HG02884 (cell line): ENCODE results near the gene DAB1.

Experiments
- ATAC-seq: cut with Tn5 transposase; IDR thresholded peaks from one replicate; pipeline ENCODE4 v1.9.1; 2021; ENCODE audit warnings: mild to moderate bottlenecking, moderate library complexity; ENCODE audit not compliant: unreplicated experiment

DAB1 gene

DNA sequence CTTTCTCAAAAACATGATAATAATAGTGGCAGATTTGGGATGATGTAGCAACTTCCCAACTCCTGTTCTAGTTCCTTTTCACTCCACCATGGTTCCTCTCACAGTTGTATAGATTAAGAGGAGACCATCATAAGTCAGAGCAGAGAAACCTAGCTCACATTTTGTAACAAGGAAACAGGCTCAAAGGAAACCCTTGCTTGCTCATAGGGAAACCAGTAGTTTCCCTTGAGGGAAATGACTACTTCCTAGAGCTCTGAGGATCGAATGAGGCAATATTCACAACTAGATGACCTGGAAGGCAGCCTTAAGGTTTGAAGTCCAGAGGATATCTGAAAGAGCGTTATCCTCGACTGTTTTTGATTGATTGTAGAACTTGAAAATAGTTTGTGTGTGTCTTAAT is 382.0 kb downstream of the DAB1 start:
- no peak for ATAC-seq

DNA sequence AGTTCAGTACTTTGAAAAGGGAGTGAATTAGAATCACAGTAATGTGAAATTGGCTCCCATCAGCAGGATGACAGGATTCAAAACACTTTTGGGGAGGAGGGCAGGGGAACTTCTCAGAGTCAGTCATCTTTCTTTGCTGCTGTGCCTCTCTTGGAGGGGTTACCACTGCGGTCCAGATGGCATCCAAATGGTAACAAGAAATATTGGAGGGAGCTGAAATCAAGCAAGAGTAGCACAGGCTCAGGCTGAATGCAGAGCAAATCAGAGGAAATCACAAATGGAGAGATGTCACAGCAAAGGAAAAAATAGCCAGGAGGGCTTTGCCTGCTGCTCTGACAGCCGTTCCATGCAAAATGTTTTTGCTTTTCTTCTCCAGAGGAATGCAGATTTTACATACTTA is 383.0 kb downstream of the DAB1 start:
- ATAC-seq = no peak

DNA sequence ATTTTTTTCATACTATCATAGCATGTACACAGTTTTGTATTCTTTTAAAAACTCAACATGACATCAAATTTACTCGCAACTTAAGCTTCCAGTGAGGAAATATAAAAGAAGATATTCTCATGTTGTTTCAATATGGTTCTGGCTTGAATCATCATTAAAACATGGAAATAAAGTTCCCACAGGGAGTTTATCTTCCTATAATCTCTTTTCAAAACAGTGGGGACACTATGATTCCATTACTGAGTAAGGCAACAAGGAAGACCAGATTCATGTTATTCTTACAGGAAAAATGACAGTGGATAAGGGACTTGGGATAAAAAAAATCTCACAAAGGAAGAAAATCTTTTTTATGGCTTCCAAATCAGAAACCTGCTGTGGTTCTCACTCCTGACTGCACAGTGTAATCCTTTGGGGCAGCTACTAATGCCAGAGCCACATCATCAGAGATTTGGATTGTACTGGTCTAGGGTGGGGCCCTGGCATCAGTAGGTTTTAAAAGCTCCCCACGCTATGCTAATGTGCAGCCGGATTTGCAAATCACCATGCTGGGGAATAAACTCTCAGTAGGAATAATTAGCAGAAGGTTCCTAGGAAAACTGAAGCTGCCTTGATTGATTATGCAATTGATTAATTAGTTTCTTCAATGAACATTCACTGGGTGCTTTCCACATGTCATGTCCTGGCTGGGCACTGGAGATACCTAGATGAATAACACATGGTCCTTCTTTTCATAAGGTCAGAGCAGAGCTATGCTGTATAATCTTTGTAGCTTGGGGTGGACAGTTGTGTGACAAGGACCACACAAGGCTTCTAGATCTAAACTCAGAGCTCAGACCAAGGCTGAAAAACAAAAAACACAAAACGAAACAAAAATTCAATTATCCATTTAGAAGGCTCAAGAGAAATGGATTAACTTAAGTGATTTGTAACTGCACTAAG is 386.9 kb downstream of the DAB1 start:
- no peak for ATAC-seq

DNA sequence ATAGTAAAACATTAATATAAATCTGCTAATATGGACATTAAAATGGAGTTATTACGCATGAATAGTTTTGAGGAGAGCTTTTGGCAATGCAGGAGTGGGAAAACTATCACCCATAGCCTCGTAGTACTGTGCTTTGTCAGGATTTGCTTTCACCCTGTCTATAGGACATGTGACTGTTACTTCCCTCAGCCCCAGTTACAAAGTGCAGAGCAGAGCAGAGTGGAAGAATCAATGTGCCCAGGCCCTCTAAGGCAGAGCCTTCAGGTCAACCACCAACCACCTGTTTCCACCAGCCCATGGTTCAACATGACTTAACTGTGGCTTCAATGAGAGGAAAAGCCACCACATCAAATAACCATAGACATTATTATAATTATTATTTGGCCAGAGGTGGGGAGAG is 389.1 kb downstream of the DAB1 start:
- no peak for ATAC-seq

DNA sequence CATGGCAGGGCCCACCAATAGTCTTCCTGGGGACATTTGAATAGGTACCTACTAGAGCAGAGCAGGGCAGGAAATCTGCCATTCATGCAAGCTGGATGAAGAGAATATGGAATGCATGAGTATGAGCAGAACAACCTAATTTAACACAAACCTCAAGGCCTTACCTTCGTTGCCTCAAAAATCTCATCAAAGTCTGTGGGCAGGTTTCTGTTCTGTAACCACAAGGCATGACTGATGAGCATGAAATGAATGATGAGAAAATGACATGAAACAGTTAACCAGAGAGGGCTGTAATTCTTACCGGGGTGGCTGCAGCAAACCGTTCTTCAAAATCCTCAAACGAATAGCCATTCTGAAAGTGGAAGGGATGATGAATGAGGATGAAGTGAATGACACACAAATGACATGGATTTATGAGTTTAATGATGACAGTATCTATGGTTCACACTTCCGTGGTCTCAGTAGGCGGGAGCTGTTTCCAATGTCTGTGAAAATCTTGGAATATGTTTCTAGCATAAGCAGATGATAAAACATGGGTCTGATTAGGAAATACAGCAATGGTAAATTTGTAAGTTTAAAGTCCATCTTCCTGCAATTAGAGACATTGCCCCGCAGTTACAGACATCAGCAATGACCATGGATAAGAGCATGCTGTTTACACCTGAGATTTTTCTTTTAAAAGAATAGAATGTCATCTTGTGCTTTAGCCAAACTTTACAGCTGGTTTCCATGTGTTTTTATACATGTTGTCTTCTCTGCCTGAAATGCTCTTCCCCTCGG is 390.4 kb downstream of the DAB1 start:
- ATAC-seq = no peak

DNA sequence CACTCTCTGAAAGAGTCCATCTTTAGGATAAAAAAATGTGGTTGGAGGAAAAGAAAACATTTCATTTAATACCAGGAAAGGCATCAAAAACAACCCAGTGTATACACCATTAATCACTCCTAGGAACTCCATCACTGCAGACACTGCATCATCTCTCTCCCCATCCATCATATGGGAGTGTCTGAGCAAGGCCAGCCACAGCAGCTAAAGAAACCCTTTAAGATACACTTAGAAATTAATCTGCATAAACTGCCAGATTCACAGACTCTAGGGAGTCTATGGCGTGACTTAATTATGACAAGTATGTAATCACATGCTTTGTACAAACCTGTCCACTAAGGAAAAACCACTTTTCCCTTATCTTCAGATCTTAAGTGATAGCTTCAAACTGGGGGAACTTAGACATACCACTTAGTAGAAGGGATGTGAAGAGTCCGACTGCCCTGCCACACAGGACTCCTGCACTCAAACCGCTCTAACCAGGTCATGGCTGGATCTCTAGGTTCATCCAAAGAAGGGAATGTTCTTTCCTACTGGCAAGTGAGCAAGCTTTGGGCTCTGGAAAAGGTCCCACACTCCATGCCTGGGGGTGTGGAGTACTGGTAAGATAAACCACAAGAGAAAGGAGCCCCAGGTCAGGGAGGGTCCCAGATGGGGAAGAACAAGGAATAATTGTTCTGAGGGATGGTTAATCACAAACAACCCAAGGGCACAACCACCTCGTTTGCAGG is 397.1 kb downstream of the DAB1 start:
- no peak for ATAC-seq

DNA sequence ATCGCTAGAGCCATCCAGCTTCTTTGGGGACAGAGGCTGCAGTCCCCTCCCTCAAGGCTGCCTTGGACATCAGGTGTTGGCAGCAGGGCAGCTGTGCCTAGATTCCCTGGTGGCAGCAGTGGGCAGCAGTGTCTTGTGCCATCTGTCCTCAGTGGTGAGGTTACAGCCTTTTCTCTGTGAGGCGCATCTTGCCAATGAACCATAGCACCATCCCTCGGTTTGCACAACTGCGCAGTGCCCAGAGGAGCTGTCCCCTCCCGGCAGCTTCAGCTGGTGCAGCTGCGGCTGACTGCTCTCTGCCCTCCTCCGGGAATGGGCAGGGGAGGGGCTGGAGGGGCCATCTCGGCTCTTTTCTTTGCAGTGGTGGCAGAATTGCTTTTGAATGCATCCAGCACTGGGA is 399.0 kb downstream of the DAB1 start:
- no peak for ATAC-seq

DNA sequence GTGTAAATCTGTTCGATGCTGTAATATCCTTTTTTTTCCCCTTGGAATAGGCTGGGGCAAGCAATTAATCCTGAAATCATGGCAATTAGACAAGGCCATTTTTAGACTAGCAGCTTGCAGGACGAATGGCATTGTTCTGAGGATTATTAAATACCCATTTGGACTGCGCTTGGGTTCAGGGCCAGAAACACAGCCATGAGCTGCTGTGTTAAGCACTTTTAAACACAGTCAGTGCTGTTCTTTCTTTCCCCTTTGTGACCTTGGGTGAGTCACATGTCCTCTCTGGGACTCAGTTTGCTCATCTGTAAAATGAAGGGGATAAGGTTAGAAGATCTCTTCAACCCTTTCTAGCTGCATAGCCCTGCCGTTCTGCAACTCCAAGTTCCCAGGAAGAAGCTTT is 399.4 kb downstream of the DAB1 start:
- ATAC-seq = no peak

DNA sequence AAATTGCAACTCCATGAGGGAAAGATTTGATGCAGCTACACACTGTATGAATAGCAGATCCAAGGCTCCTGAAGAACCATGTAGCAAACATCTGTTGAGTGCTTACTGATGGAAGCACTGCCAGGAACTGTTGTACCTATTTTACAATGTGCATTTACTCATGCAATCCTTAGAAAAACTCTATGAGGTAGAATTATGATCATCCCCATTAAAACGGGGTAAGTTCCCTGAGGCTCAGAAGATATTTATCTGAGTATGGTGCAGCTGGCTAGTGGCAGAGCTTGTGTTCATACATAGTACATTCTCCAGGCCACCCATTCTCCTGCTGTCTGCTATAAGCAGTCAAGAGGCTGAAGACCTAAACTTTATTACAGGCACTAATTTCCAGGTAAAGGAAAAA is 403.6 kb downstream of the DAB1 start:
- ATAC-seq = no peak

DNA sequence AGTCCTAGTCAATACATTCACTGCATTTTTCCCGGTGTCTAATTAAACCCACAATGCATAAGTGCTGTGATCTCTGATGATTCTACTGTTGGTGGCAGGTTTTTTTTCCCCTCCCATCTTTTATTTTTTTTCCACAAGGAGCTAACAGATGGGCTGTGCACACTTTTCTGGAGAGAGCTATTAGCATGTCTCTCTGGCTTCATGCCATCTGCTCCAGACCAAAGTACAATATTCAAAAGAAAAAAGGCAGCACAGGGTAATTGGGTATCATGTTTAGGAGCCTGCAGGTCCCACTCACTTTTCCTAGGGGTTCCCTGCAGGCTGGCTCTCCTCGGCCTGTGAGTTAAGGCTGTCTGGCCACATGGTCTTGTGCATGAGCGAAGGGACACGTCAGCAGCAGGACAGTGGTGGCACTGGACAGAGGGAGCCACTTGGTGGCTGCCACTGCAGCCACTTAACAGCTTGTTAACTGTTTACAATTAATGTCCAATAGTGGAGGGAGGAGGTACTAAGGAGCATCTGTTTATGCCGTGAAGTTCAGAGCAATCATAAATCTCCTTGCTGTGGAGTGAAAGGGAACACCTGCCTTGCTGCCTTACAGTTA is 404.5 kb downstream of the DAB1 start:
- ATAC-seq = no peak

DNA sequence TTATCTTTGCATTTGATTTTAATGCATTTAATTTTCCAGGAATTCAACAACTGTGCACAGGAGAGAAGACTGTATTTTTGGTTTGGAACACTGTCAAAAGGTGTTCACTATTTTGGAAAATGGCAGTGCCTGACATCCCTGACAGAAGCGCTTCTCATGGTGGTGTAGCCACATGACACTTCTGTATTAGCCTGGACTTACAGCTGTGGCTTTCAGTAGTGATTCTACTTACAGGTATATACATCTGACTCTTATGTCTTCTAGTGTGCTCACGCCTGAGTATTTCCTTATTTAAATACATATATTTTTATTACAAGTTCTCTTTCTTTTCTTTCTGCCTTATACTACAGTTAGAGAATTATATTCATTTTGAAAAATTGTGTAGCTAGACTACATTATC is 405.7 kb downstream of the DAB1 start:
- ATAC-seq = no peak

DNA sequence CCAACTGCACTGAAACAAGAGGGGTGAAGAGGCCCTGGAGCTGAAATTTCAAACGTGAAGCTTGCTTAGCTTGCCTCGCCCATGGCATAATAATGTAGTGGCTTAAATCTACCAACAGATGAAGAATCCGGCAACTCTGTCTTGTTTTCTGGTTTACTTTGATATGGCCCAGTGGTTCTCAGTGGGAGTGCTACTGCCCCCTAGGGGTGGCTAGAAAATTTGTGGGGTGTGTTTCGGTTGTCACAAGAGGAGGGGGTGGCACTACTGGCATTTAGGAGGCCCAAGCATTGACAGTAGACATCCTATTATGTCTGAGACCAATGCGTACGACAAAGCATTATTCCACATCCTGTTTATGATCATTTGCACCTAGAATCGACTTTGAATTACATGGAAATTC is 406.1 kb downstream of the DAB1 start:
- ATAC-seq = no peak

DNA sequence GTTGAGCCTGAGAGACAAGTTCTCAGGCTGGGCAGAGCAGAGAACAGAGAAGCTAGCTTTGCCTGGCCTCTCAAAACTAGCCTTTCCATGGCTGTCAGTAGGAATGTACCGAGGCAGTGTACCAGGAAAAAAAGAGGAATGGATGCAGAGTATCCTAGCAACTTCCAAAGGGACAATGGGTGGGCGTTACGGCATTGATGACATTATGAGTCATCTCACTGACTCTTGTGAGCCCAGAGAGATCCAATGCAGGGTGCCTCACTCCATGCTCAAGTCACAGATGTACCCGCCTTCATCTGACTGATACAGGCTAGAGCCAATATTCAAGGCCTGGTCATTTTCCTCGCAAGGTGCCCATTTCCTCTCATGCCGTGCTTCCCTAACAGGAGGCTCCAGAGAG is 406.7 kb downstream of the DAB1 start:
- no peak for ATAC-seq

DNA sequence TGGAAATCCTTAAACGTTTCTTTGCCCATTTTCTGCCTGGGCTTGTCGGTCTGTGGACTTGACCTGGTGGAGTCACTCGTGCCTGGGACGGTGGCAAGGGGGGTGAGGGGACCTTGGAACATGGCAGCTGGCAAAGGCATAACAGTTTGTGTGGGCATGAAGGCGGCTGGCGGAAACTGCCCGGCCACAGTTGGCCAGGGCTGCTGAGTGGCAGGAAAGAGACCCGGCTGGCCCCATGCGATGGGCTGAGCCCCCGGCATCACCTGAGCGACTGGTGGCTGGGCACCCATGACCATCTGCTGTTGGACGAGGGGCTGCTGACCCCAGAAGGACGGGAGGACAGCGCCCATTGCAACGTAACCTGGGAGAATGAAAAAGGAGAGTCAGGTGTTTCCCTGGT is 408.8 kb downstream of the DAB1 start:
- ATAC-seq = no peak

DNA sequence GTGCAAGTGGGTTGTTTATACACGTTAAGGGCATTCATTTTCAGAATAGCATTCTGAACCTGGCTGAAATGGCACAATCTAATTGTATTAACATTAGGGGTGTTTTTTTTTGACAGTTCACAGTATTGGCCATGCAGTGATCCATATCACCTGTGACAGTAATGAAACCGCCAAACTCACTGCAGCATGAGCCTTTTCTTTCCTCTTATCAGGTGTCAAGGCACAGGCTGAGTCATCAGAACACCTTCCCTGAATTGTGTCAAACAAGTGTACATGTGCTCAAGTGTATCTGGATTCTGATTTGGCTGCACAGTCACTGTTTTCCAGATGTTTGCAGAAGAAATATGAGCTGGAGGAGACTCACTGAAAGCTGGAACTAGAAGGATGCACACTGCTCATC is 410.3 kb downstream of the DAB1 start:
- ATAC-seq = no peak

DNA sequence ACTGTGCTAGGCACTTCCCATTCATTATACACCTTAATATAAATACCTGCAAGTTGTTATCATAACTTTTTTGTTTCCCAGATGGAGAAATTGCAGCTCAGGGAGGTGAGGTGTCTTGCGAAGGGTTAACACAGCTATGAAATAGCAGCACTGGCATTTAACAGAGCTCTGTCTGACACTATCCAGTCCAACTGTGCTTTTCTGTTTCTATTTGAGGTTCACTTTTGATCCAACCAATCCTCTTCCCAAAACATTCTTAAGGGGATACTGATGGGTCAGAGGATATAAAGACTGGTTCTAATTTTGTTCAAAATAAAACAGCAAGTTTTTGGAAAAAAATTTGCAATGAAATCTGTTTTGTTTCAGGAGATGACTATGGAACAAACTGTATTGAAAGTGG is 411.5 kb downstream of the DAB1 start:
- no peak for ATAC-seq

DNA sequence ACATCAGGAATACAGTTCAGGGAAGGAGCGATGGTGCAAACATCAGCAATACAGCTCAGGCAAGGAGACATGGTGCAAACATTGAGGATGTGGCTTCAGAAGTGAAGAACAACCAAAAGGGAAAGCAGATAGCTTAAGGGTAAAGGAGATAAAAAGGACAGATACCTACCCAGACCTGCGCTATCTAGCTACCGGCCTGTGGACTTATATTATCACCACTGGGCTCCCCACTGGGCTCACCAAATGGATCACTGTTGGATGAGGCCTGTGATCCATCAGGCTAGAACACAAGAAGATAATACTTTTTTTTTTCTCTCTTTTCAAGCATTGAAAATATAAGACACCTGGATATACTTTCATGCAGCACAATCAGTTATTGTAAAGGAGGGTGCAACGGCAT is 413.3 kb downstream of the DAB1 start:
- no peak for ATAC-seq

DNA sequence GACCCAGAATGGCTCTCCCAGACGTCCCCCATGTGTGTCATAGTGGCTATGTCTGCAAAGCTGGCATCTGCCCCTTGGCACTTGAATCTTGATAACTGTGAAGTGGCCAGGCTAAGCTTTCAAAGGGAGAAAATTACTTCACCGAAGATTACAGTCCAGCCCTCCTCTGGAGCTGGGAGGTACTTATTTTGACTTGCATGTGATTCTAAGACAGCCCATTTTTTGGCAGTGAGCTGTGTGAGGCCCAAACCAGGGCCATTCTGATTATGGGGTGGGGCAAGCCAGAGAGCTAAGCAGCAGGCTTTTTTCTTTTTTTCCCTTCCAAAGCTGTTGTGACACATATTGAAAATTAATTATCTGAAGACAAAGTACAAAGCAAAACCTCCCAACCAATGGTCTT is 415.9 kb downstream of the DAB1 start:
- ATAC-seq = no peak

DNA sequence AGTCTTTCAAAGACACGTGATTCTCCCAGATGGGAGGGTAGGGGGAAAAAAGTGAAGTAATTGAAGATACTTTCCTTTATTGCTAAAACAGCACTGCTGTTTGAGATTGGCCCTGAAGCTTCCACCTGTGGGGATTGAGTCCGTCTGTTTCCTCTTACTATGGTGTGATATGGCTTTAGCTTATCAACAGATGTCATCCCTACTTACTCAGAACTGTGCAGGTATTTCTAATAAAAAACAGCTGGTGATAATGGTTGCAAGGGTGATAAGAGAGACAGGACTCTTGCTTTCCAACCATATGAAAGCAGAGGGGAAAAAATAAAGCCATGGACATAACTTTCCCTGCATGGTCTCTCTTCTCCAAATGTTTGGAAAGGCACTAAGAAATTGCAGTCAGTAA is 416.4 kb downstream of the DAB1 start:
- ATAC-seq = no peak

DNA sequence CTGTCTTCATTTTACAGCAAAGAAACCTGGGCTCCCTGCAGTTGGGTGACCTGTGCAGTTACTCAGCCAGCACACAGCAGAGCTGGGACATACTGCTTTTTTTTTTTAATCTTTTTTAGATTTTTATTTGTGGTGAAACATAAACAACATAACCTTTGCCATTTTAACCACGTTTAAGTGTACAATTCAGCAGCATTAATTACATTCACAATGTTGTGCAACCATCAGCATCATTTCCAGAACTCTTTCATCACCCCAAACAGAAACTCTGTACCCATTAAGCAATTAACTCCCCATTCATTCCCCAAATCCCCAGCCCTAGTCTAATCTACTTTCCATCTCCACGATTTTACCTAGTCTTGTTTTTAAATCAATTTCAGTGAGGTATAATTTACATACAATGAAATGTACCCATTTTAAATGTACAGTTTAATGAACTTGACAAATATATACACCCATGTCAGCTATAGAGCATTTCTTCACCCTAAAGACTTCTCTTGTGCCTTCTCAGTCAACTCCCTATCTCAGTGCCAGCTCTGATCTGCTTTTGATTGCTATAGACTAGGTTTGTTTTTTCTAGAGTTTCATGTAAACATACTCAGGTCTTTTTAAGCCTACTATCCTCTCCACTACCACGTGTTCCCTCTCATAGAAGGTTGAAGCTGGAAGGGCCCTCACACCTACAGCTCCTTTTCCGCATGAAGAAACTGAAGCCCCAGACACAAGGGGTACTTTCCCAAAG is 420.3 kb downstream of the DAB1 start:
- ATAC-seq = no peak
